ENCODE results near the gene PIEZO1. TPM values are rescaled to one million over a fixed set of nuclear protein-coding genes. Genes with fewer than 3 reads are reported as not detected.

Gene PIEZO1
- total and polyA plus RNA-seq, 9 of the 15 experiments (the other 6 are each of a cell fraction or from before 2014, with no cell fraction given) = 3.6 to 432 (median 131) TPM

- peak; percentile 35 for TF ChIP-seq GTF2B (IDR thresholded peaks at IDR 0.05; ENCODE audit: extremely low read depth, insufficient read length)
- peak; percentile 59 for TF ChIP-seq VEZF1 (CRISPR knock-in tag; IDR thresholded peaks at IDR 0.05)
- no peak for TF ChIP-seq C11orf30 (IDR thresholded peaks at IDR 0.05; ENCODE audit: low read depth)
- TF ChIP-seq RBM22 (IDR thresholded peaks at IDR 0.05; ENCODE audit: low read depth, low read length, poor library complexity, severe bottlenecking) = no peak
- TF ChIP-seq ZNF121 (CRISPR knock-in tag; conservative IDR thresholded peaks at IDR 0.05) = no peak
- no peak for TF ChIP-seq ZNF253 (CRISPR knock-in tag; conservative IDR thresholded peaks at IDR 0.05)
- TF ChIP-seq MED1 (CRISPR knock-in tag; IDR thresholded peaks at IDR 0.05; ENCODE audit: borderline replicate concordance) = no peak
- TF ChIP-seq POLR2B (IDR thresholded peaks at IDR 0.05; ENCODE audit: low read depth, partially characterized antibody) = no peak
- no peak for TF ChIP-seq POLR3G (IDR thresholded peaks at IDR 0.05; ENCODE audit: extremely low read depth, insufficient read length, insufficient replicate concordance)
- peak; percentile 91; the same call in 1 of the 2 replicates for TF ChIP-seq ZBTB7A (IDR thresholded peaks at IDR 0.05; ENCODE audit: borderline replicate concordance, control insufficient read depth, low read depth, low read length)
- TF ChIP-seq GATAD2A (IDR thresholded peaks at IDR 0.05) = peak; percentile 31; the same call in 1 of the 2 replicates
- TF ChIP-seq NRF1 (conservative IDR thresholded peaks at IDR 0.05 in 1 of 2, IDR thresholded peaks at IDR 0.05 in 1 of 2) = peak; percentile 84 to 85
- TF ChIP-seq ZNF431 (CRISPR knock-in tag; IDR thresholded peaks at IDR 0.05) = 0 out of 2 replicates have a peak, but pooled peaks have one; percentile 66
- TF ChIP-seq AFF1 (IDR thresholded peaks at IDR 0.05; ENCODE audit: low read depth in 1 of 2, partially characterized antibody in 2 of 2) = no peak
- TF ChIP-seq ZMIZ1 (IDR thresholded peaks at IDR 0.05; ENCODE audit: low read depth in 2 of 2, low read length in 2 of 2) = no peak
- no peak for TF ChIP-seq ZKSCAN1 (IDR thresholded peaks at IDR 0.05; ENCODE audit: low read depth, low read length)
- no peak for TF ChIP-seq COPS2 (conservative IDR thresholded peaks at IDR 0.05)
Observed at GRCh38 chr16:88686439-88687253, 98.4 kb downstream of the PIEZO1 start, which contains the start of gene SNAI3 (continued).
